Measurements from ENCODE around the gene ANKHD1. TPM values are rescaled to one million over a fixed set of nuclear protein-coding genes. Genes with fewer than 3 reads are reported as not detected.

The ANKHD1 gene
- total RNA-seq, 4 donors from 2014 or later: 106 to 200 (median 161) TPM

DNA sequence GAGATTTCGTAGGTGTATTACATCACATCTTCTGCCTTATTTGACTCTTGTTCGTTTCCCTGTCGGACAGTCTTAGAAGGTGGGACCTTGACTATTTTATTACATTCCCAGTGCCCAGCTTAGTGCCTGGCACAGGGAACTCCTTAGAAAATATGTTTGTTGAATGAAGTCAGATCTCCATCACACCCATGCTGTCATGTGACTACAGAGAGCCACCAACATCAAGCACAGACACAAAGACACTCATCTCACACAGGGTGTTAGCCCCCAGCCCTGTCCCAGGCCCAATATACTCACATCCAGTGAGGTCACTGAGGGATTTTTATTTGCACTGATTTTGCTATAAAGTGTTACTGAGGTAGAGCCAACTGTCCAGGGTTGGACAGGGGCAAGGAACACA is 156.3 kb downstream of the ANKHD1 start:
- H3K9me3 ChIP-seq: no peaks in the 10 kb centered on the region
- intact Hi-C loops (cut with DNase I; ENCODE audit: low total_unique reads): no loop called here
- TF ChIP-seq, protein P1, sequence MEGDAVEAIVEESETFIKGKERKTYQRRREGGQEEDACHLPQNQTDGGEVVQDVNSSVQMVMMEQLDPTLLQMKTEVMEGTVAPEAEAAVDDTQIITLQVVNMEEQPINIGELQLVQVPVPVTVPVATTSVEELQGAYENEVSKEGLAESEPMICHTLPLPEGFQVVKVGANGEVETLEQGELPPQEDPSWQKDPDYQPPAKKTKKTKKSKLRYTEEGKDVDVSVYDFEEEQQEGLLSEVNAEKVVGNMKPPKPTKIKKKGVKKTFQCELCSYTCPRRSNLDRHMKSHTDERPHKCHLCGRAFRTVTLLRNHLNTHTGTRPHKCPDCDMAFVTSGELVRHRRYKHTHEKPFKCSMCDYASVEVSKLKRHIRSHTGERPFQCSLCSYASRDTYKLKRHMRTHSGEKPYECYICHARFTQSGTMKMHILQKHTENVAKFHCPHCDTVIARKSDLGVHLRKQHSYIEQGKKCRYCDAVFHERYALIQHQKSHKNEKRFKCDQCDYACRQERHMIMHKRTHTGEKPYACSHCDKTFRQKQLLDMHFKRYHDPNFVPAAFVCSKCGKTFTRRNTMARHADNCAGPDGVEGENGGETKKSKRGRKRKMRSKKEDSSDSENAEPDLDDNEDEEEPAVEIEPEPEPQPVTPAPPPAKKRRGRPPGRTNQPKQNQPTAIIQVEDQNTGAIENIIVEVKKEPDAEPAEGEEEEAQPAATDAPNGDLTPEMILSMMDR (IDR thresholded peaks at IDR 0.05): no peak
- TF ChIP-seq POLR2A (IDR thresholded peaks at IDR 0.05): no peak
- H3K4me1 ChIP-seq: peaks cover 0 to 20% of the 10 kb centered on the region in 2 donors
- H3K4me3 ChIP-seq: no peak overlapping the region
- DNase-seq: no peak
- no peaks in the 10 kb centered on the region for H3K27me3 ChIP-seq
- no peaks in the 10 kb centered on the region for H3K36me3 ChIP-seq
- peak overlapping the region; percentile 81 to 86 for H3K27ac ChIP-seq

DNA sequence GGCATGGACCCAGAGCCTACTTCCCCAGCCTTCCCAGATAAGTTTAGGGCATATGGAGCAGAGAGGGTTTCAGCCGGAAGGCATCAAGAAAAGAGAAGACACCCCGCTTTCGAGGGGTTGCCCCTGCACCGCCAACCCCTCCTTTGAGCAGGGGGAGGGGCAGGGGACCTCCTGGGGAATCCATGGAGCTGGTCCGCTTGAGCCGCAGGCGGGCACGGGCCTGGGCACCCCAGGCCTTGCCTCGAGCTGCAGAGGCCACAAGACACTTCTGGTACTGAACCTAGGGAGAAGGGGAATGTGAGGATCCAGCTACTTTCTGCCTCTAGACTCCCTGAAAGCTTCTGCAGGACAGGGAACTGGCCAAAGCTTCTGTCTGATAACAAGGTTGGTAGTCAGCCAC is 156.9 kb downstream of the ANKHD1 start:
- no peaks in the 10 kb centered on the region for H3K36me3 ChIP-seq
- DNase-seq: no peak
- no peak overlapping the region for H3K4me3 ChIP-seq
- no peaks in the 10 kb centered on the region for H3K27me3 ChIP-seq
- H3K9me3 ChIP-seq: no peaks in the 10 kb centered on the region
- TF ChIP-seq, protein P1 (IDR thresholded peaks at IDR 0.05): no peak
- TF ChIP-seq POLR2A (IDR thresholded peaks at IDR 0.05): no peak
- H3K27ac ChIP-seq: no peak overlapping the region
- peaks cover 0 to 26% of the 10 kb centered on the region in 2 donors for H3K4me1 ChIP-seq
- intact Hi-C loops (cut with DNase I; ENCODE audit: low total_unique reads): no loop called here

DNA sequence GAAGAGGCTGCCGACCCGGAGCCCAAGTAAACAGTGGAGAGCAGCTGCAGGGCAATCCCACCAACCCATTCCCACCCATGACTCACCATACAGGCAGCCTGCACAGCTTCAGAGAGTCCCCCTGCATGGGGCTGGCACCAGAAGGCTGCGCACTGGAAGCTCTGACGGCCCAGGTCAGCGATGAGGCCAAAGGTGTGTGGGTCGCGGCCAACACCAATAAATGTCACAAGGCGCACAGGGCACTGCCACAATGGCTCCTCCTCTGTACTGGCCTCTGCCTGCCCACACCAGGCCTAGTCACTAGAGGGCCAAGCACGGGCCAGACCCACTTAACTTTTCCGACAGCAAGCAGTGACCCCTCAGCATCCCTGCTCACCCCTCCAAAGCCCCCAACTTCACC is 158.6 kb downstream of the ANKHD1 start:
- intact Hi-C loops (cut with DNase I; ENCODE audit: low total_unique reads): no loop called here
- Histone ChIP-seq H3K4me1 (peaks cover 0 to 19% of the 10 kb centered on the region in 2 donors), H3K4me3 (no peak overlapping the region), H3K36me3 (no peaks in the 10 kb centered on the region), H3K27ac (no peak overlapping the region), H3K27me3 (no peaks in the 10 kb centered on the region), H3K9me3 (no peaks in the 10 kb centered on the region)
- TF ChIP-seq, protein P1 (IDR thresholded peaks at IDR 0.05): no peak
- no peak for TF ChIP-seq POLR2A (IDR thresholded peaks at IDR 0.05)
- no peak for DNase-seq

DNA sequence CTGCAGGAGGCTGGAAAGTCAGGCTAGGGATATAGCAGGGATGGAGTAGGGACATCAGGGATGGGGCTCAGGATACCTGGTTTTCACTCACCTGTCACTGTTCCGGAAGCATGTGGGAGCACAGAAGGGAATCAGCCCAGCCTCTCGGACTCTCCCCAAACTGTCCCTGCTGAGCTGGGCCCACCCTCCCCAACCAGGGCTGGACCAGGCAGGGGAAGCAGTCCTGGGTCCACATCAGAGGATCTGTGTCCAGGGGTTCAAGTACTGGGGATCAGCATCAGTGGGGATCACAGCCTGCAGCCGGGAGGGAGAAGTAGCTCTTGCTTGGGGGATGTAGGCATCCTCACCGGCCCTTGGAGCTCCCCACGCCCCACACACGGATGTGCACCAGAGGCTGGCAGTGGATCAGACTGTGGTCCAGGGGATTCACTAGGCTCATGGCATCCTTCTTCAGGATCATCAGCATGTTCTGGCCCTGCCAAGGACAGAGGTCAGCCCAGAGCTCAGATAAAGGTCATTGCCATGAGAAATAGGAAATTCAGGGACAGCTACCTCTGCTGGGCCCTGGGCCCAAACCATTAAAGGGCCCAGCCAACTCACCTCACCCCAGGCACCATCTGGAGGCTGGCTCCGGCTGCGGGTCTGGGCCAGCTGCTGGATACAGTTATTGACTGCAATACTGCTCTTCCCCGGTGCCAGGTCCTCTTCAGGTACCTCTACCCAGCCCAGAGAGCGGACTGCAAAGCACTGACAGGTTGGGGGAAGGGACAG is 160.3 kb downstream of the ANKHD1 start:
- intact Hi-C loops (cut with DNase I; ENCODE audit: low total_unique reads): no loop called here
- no peaks in the 10 kb centered on the region for H3K9me3 ChIP-seq
- H3K27me3 ChIP-seq: no peaks in the 10 kb centered on the region
- H3K36me3 ChIP-seq: no peaks in the 10 kb centered on the region
- no peak for TF ChIP-seq POLR2A (IDR thresholded peaks at IDR 0.05)
- TF ChIP-seq, protein P1 (IDR thresholded peaks at IDR 0.05): no peak
- H3K4me3 ChIP-seq: no peak overlapping the region
- no peak for DNase-seq
- peaks cover 8 to 17% of the 10 kb centered on the region in 2 donors for H3K4me1 ChIP-seq
- no peak overlapping the region for H3K27ac ChIP-seq

DNA sequence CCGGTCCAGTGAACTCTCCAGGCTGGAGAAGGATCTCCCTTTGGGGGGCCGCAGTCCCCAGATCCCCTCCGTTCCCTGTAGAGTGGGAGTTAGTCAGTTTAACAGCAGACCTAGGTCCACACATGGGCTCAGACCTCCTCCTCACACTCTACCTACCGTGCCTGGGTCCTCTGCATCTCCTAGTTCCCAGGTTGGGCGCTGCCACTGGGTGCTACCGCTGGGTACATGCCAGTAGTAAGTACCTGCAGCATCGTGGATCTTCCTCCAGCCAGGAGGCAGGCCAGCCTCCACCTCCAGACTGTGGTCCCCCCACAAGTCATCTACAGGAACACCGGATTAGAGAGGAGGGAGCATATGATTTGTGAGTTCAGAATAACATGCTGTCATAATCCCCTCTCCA is 162.0 kb downstream of the ANKHD1 start:
- peak in 1 of 2 donors; percentile 45 for DNase-seq
- H3K4me3 ChIP-seq: peak overlapping the region; percentile 52 to 82
- TF ChIP-seq POLR2A (IDR thresholded peaks at IDR 0.05): no peak
- TF ChIP-seq, protein P1 (IDR thresholded peaks at IDR 0.05): no peak
- H3K9me3 ChIP-seq: no peaks in the 10 kb centered on the region
- intact Hi-C loops (cut with DNase I; ENCODE audit: low total_unique reads): no loop called here
- peak overlapping the region; percentile 81 to 94 for H3K27ac ChIP-seq
- peaks cover 8 to 17% of the 10 kb centered on the region in 2 donors for H3K4me1 ChIP-seq
- no peaks in the 10 kb centered on the region for H3K27me3 ChIP-seq
- no peaks in the 10 kb centered on the region for H3K36me3 ChIP-seq

All from uterus (tissue), 4 donors.